Sigmoid colon (tissue), 4 donors: ENCODE results near the gene PRKD2.

ENCODE experiments used
- EP300 ChIP-seq, 4 donors: sonication (generic); formaldehyde crosslinking; IDR thresholded peaks; one replicate each; pipeline ENCODE4 v1.6.1; 2017; ENCODE audit warnings: antibody characterized with exemption in 4 of 4
- POLR2A ChIP-seq, 2 donors: fragments of 450-650 bp; IDR thresholded peaks; one replicate each; pipeline ENCODE4 v1.6.1; 2016; ENCODE audit warnings: antibody characterized with exemption in 2 of 2, mild to moderate bottlenecking in 2 of 2, moderate library complexity in 2 of 2
- POLR2AphosphoS5 ChIP-seq, 4 donors: sonication (generic); formaldehyde crosslinking; IDR thresholded peaks; one replicate each; pipeline ENCODE4 v1.6.1; 2017; ENCODE audit warnings: antibody characterized with exemption in 4 of 4
- TF ChIP-seq, protein P1 (sequence below), 4 experiments: fragments of 450-650 bp in 3 of 4; fragments of 200-600 bp in 1 of 4; IDR thresholded peaks; one replicate each; pipeline ENCODE4 v1.5.1; 2016 to 2019; ENCODE audit warnings: antibody characterized with exemption in 4 of 4, mild to moderate bottlenecking in 3 of 4, moderate library complexity in 2 of 4

DNA sequence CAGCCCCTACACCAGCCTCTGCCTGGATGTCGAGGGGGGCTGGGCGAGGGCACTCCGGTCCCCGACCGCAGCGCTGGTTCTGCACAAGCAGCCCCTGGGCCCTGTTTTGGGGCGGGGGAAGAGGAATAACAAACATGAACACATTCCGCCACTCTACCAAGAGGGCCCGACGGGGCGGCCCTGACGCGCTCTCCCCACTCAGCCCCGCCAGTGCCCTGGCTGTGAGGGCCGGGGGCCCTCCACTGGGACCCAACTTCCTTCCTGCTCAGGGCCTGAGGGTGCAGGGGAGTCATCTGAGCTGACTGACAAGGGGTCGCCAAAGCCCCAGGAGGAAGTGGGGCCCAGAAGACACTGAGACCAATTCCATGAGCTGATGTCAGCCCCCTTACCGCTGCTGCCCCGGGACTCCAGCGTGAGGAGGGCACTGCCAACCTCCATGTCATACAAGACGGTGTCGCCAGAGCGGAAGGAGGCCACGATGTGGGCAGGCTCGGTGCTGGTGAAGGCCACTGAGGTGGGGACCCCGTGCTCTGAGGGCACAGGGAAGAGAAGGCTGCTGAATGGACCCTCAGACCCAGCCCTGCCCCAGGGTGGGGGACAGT is 5.6 kb upstream of the PRKD2 start:
- TF ChIP-seq, protein P1, sequence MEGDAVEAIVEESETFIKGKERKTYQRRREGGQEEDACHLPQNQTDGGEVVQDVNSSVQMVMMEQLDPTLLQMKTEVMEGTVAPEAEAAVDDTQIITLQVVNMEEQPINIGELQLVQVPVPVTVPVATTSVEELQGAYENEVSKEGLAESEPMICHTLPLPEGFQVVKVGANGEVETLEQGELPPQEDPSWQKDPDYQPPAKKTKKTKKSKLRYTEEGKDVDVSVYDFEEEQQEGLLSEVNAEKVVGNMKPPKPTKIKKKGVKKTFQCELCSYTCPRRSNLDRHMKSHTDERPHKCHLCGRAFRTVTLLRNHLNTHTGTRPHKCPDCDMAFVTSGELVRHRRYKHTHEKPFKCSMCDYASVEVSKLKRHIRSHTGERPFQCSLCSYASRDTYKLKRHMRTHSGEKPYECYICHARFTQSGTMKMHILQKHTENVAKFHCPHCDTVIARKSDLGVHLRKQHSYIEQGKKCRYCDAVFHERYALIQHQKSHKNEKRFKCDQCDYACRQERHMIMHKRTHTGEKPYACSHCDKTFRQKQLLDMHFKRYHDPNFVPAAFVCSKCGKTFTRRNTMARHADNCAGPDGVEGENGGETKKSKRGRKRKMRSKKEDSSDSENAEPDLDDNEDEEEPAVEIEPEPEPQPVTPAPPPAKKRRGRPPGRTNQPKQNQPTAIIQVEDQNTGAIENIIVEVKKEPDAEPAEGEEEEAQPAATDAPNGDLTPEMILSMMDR (IDR thresholded peaks at IDR 0.05): no peak
- TF ChIP-seq EP300 (IDR thresholded peaks at IDR 0.05) (no peak), POLR2AphosphoS5 (IDR thresholded peaks at IDR 0.05) (no peak), POLR2A (IDR thresholded peaks at IDR 0.05) (no peak)
